Stimulated activated CD8-positive, alpha-beta memory T cell treated with anti-CD3 and anti-CD28 coated beads, Interleukin-4, amount 100 ng/mL, for 1 hour (primary cell): Measurements from ENCODE around the gene ADK.
"Not testable (repeated sequence)": the region's sequence is repeated elsewhere in the genome, so short reads cannot be mapped to it uniquely, and the experiment has no call there.

ENCODE experiments used
- DNase-seq, 2 donors: peaks; one replicate each; pipeline ENCODE4 v3.0.0-alpha.2; 2020; ENCODE audit warnings: low read depth in 2 of 2, low spot score in 1 of 2

Gene ADK

GRCh38 chr10:74474022-74474713 lies 323.1 kb downstream of the ADK start:
- DNase-seq, result no peak

DNA sequence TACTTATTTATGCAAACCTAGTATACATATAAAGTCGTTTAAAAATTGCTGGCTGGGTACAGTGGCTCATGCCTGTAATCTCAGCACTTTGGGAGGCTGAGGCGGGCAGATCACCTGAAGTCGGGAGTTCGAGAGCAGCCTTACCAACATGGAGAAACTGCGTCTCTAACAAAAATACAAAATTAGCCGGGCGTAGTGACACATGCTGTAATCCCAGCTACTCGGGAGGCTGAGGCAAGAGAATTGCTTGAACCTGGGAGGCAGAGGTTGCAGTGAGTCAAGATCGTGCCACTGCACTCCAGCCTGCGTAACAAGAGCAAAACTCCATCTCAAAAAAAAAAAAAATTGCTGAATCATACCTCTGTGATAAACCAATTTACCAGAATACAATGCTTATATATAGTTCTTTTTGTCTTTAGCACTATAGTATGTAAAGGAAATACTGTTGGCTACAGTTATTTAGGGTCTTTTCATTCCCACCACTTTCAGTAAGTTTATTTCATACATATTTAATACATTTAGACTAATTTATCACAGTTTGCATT lies 325.2 kb downstream of the ADK start:
- not testable (repeated sequence) for DNase-seq

GRCh38 chr10:74480778-74481177 lies 329.8 kb downstream of the ADK start:
- DNase-seq, result no peak

DNA sequence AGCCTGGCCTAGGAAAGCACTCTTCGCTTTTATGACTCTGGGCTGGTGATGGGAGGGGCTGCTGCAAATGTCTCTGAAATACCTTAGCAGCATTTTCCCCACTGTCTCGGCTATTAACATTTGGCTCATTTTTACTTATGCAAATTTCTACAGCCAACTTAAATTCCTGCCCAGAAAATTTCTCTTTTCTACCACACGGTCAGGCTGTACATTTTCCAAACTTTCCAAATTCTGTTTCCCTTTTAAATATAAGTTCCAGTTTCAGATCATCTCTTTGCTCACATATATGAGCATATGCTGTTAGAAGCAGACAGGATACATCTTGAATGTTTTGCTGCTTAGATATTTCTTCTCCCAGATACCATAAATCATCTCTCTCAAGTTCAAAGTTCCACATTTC lies 332.3 kb downstream of the ADK start:
- no peak for DNase-seq

GRCh38 chr10:74485283-74485682 lies 334.3 kb downstream of the ADK start:
- DNase-seq, result no peak

GRCh38 chr10:74486659-74487058 lies 335.6 kb downstream of the ADK start:
- no peak for DNase-seq

- DNase-seq, result no peak
These were observed 337.9 kb downstream of the ADK start for GRCh38 chr10:74488907-74489306.

GRCh38 chr10:74490551-74490950 lies 339.5 kb downstream of the ADK start:
- no peak for DNase-seq

- no peak for DNase-seq
These were observed 340.0 kb downstream of the ADK start for GRCh38 chr10:74491014-74491413.

- not testable (repeated sequence) for DNase-seq
These were observed 345.3 kb downstream of the ADK start for GRCh38 chr10:74496276-74496675.

- not testable (repeated sequence) for DNase-seq
These were observed 347.6 kb downstream of the ADK start for GRCh38 chr10:74498664-74499063.

DNA sequence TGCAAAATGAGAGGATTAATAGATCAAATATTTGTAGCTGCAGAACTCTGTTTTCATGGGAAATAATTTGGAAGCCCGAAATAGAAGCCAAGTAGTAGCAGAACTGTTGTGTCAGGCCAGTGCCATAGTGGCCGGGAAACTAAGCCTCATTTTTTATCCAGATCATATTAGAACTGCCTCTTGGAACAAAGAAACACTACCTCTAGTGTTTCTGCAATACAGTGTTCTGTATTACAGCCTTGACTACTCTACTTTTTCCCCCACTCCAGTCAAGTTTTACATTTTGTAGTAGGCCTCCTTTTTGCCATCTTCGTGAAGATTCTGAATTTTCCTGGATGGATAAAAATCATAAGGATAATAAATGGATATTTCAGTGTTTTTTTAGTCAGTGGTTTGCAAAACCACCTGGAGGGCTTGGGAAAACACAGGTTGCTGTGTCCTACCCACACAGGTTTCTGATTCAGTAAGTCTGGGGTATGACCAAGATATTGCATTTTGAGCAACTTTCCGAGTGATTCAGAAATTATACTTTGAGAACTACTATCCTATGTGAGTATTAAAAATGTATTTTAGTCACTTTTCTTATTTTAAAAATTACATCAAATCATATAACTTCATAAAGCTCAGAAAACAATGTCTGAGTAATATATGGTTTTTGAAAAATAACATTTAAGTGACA lies 349.1 kb downstream of the ADK start:
- DNase-seq, result no peak

DNA sequence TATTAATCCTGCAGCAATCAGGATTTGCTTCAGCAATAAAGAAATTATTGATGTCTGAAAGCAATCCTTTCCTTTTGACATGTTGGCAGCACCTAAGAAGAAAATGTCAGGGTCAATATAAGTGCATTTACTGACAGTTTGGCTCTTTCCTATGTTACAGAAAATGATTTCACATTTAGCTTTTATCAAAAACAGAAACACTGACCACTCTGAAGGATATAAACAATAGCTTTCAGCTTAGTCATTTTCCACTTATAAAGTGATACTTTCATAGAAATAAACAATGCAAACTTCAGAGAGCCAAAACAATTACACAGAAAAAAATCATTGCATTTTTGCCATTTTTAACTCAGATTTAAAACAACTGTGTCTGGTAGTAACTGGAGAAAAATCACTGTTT lies 349.8 kb downstream of the ADK start:
- no peak for DNase-seq

DNA sequence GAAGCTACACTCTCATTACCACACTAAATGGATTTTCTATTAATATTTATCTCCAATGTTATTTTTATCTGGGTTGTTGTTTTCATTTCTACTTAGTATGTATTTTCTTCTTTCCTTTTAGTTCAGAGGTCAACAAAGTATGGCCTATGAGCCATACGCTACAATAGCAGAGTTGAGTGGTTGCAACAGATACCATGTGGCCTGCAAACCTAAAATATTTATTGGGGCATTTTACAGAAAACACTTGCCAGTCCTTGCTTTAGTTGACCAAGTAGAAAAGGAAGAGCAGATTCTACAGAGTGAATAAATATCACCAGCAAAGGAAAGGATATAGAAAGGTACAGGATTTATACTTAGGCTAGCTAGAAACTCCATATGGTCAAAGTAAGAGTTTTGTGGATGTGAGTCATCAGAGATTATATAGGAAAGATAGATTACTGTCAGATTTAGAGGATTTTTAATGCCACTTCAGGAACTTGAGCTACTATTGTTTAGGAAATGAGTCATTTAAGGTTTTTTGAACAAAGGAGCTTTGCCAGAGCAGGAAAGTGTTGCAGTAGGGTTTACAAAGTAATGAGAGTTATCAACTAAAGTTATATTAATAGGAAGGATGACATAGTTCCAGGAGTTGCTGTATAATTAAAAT lies 352.1 kb downstream of the ADK start:
- no peak for DNase-seq

- DNase-seq, result no peak
These were observed 356.9 kb downstream of the ADK start for GRCh38 chr10:74507951-74508350.

DNA sequence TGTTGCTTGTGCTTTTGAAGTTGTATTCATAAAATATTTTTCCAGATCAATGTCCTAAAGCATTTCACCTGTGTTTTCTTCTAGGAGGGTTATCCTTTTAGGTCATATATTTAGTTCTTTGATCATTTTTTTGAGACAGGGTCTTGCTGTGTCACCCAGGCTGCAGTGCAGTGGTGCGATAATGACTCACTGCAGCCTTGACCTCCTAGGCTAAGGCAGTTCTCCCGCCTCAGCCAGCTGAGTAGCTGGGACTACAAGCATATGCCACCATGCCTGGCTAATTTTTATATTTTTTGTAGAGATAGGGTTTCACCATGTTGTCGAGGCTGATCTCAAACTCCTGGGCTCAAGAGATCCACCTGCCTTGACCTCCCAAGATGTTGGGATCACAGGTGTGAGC lies 359.6 kb downstream of the ADK start:
- no peak for DNase-seq

DNA sequence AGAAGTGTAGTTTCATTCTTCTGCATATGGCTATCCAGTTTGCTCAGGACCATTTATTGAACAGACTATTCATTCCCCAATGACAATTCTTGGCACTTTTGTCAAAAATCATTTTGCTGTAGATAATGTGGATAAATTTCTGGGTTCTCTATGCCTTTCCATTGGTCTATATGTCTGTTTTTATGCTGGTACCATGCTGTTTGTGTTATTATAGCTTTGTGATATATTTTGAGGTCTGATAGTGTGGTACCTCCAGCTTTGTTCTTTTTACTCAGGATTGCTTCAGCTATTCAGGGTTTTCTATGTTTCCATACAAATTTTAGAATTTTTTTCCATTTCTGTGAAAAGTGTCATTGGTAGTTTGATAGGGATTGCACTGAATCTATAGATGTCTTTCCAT lies 360.0 kb downstream of the ADK start:
- DNase-seq, result no peak

DNA sequence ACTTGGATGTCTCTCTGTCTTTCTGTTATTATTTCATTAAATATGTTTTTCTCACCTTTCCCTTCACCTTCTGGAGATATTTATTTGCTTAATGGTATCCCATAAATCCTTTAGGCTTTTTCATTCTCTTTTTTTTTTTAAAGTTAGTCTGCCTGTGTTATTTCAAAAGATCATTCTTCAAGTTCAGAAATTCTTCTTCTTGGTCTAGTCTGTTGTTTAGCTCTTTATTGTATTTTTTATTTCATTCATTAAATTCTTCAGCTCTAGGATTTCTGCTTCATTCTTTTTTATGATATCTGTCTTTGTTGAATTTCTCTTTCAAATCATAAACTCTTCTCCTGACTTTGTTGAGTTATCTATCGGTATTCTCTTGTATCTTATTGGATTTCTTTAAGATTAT lies 363.3 kb downstream of the ADK start:
- no peak for DNase-seq

DNA sequence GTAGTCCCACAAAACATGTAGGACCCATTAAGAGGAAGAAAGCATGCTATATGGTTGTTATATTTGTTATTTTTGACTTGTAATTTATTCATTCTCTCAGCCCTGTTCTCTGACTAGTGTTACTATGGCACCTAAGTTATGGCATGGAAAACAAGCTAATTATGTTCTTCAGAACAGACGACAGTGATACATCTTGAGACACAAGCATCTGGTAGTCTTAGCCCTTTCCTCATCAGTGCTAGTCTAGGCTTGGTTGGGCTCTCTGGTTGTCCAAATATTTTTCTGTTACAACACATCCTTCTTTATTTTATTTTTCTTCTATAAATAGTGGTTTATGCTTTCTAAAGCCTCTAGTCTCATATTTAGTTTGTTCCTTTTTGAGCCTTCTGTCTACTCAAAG lies 367.0 kb downstream of the ADK start:
- no peak for DNase-seq

DNA sequence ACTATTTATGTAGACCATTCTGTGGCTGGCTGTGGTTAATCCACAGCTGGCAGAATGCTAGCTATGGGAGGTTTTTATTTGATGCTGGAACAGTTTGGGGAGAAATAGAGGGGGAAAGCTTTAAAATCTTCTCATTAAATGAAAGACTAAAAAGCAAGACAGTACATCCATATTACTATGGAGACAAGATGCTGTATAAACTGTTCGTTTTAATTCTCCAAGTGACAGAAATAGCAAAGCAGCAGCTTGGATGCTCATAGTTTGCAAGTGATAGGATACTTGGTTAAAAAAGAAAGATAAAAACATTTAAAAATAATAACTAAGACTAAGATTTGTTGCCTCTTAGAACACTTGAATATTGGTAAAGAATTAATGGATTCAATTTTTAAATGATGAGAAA lies 370.5 kb downstream of the ADK start:
- no peak for DNase-seq

DNA sequence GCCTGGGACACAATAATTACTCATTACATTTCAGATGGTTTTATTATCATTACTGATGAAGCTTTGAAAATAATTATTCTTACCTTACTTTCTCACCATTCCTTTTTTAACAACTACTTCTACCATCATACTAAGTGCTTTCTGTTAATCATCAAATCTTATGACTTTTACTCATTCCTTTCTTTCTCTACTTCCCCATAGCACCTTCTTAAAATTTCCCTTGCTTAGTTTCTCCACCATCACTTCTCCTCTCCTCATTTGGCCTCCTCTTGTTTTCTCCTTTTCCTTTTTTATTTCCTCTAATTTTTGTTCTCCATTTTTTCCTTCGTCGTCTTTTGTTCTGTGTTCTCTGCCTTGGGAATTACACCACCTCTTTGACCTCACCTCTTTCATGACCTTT lies 372.2 kb downstream of the ADK start:
- no peak for DNase-seq

DNA sequence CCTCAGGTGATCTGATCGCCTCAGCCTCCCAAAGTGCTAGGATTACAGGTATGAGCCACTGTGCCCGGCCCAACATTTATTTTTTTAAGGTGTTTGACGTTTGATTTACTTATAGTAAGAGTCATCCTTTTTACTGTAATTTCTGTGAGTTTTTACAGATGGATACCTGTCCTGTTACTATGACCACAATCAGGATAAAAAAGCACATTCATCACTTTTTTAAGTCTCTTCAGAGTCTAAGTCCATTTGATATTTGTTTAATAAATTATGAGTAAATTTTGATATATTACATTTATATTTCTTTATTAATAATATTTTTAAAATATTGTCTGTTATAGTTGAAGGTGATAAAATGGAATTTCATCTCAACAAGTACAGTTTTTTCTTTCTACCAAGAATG lies 374.9 kb downstream of the ADK start:
- no peak for DNase-seq
